ENCODE data around the gene ATG7.

ATG7 gene

DNA sequence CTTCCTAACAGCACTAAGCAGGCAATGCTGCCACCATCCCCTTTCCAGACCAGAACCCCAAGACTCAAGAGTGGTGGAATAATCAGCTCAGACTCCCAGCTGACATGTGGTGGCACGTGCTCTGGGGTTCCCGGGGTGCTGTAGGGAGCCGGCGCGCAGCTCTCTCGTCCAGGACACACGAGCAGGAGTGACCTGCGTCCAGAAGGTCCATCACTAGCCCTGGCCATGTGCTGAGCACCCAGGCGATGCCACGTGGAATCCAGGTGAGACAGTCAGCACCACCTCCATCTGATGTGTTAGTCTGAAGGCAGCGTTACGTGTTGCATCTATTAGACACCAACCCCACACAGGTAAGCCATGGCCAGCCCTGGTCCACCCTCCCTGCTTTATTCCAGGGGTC, 293.3 kb downstream of the ATG7 start:
- no peaks in the 10 kb centered on the region for H3K9me3 ChIP-seq (ENCODE audit: control insufficient read depth, low read length)
- H3K9ac ChIP-seq, result no peak overlapping the region
- TF ChIP-seq, protein P1, sequence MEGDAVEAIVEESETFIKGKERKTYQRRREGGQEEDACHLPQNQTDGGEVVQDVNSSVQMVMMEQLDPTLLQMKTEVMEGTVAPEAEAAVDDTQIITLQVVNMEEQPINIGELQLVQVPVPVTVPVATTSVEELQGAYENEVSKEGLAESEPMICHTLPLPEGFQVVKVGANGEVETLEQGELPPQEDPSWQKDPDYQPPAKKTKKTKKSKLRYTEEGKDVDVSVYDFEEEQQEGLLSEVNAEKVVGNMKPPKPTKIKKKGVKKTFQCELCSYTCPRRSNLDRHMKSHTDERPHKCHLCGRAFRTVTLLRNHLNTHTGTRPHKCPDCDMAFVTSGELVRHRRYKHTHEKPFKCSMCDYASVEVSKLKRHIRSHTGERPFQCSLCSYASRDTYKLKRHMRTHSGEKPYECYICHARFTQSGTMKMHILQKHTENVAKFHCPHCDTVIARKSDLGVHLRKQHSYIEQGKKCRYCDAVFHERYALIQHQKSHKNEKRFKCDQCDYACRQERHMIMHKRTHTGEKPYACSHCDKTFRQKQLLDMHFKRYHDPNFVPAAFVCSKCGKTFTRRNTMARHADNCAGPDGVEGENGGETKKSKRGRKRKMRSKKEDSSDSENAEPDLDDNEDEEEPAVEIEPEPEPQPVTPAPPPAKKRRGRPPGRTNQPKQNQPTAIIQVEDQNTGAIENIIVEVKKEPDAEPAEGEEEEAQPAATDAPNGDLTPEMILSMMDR (IDR thresholded peaks at IDR 0.05), result no peak
- peaks cover 42% of the 10 kb centered on the region for H3K79me2 ChIP-seq
- no peak overlapping the region for H2AFZ ChIP-seq
- H3K36me3 ChIP-seq (ENCODE audit: control insufficient read depth, insufficient read depth, low read length), result no peaks in the 10 kb centered on the region
- H3K27me3 ChIP-seq (ENCODE audit: control insufficient read depth, insufficient read depth, low read length), result no peaks in the 10 kb centered on the region
- no peak overlapping the region for H3K4me3 ChIP-seq (ENCODE audit: low read depth, low read length)
- H3K27ac ChIP-seq, result no peak overlapping the region
- peaks cover 2% of the 10 kb centered on the region for H3K4me1 ChIP-seq
- no peak overlapping the region for H3K4me2 ChIP-seq (ENCODE audit: low read length)

DNA sequence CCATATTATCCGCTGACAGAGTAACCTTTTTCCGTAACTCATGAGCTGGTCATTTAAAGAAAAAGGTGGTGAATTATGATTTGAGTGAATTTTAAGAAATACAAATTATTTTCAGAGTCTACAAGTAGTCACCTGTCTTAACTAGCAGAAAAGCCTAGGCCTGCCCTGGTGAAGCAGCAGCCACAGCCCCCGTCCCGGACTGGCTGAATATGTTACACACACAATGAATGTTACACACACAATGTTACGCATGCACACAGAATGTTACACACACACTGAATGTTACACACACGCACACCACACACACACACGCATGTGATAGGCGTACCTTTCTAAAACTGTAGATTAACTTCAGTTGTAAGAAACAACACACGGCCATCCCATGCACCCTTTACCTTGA, 293.7 kb downstream of the ATG7 start:
- Histone ChIP-seq H3K27me3 (ENCODE audit: control insufficient read depth, insufficient read depth, low read length) (no peaks in the 10 kb centered on the region), H3K9ac (no peak overlapping the region), H3K4me2 (ENCODE audit: low read length) (no peak overlapping the region), H3K9me3 (ENCODE audit: control insufficient read depth, low read length) (no peaks in the 10 kb centered on the region), H3K36me3 (ENCODE audit: control insufficient read depth, insufficient read depth, low read length) (no peaks in the 10 kb centered on the region), H2AFZ (no peak overlapping the region), H3K4me1 (peaks cover 3% of the 10 kb centered on the region), H3K27ac (no peak overlapping the region), H3K4me3 (ENCODE audit: low read depth, low read length) (no peak overlapping the region), H3K79me2 (peaks cover 46% of the 10 kb centered on the region)
- TF ChIP-seq, protein P1 (IDR thresholded peaks at IDR 0.05), result no peak

DNA sequence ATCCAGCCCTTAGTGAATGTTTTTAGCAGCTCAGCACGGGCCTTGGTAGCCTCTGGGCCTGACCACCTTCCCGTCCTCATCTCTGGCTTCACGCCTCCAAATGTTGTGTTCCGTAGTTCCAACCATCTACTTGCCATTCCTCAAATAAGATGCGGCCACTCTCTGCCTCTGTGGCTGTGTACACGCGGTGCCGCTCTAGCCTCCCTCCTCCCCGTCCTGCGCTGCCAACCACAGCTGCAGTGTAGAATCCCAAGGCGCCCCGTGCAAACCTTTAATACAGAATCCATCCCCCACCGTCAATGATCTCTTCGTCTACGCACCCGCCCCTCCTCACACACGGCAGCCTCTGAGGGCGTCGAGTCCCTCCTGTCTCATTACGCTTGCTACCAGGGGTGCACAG, 294.3 kb downstream of the ATG7 start:
- TF ChIP-seq, protein P1 (IDR thresholded peaks at IDR 0.05), result no peak
- H3K4me1 ChIP-seq, result peaks cover 3% of the 10 kb centered on the region
- H3K9ac ChIP-seq, result no peak overlapping the region
- H3K4me2 ChIP-seq (ENCODE audit: low read length), result no peak overlapping the region
- no peak overlapping the region for H3K27ac ChIP-seq
- H3K4me3 ChIP-seq (ENCODE audit: low read depth, low read length), result no peak overlapping the region
- H3K79me2 ChIP-seq, result peaks cover 51% of the 10 kb centered on the region
- no peaks in the 10 kb centered on the region for H3K36me3 ChIP-seq (ENCODE audit: control insufficient read depth, insufficient read depth, low read length)
- H3K9me3 ChIP-seq (ENCODE audit: control insufficient read depth, low read length), result no peaks in the 10 kb centered on the region
- no peak overlapping the region for H2AFZ ChIP-seq
- no peaks in the 10 kb centered on the region for H3K27me3 ChIP-seq (ENCODE audit: control insufficient read depth, insufficient read depth, low read length)

DNA sequence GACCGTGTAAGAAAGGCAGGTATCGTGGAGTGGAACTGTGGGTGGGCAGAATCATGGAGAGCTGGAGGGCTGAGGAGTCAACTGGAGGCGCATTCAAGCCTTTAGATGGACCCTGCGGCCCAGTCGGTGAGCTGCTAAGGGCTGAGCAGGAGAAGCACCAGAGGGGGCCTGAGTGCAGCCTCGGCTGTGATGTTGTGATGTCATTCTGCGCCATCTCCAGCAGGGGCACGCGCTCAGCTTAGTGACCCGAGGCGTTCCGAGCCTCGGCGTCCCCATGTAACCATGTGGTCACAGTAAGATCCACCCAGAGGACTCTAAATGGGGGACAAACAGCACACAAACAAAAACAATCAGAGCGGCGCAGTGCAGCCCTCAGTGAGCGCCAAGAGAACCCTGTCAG, 294.7 kb downstream of the ATG7 start:
- peaks cover 56% of the 10 kb centered on the region for H3K79me2 ChIP-seq
- no peak overlapping the region for H3K4me2 ChIP-seq (ENCODE audit: low read length)
- no peaks in the 10 kb centered on the region for H3K9me3 ChIP-seq (ENCODE audit: control insufficient read depth, low read length)
- no peaks in the 10 kb centered on the region for H3K36me3 ChIP-seq (ENCODE audit: control insufficient read depth, insufficient read depth, low read length)
- peaks cover 3% of the 10 kb centered on the region for H3K4me1 ChIP-seq
- no peak overlapping the region for H3K4me3 ChIP-seq (ENCODE audit: low read depth, low read length)
- H3K27ac ChIP-seq, result no peak overlapping the region
- no peak overlapping the region for H3K9ac ChIP-seq
- no peak overlapping the region for H2AFZ ChIP-seq
- no peaks in the 10 kb centered on the region for H3K27me3 ChIP-seq (ENCODE audit: control insufficient read depth, insufficient read depth, low read length)
- TF ChIP-seq, protein P1 (IDR thresholded peaks at IDR 0.05), result no peak

Measured in parathyroid adenoma (tissue), 2 donors.